RWPE1 (cell line): Measurements from ENCODE around the gene TTC31.

ENCODE experiments used
- CTCF ChIA-PET: fragments of 350-600 bp; sonication (Branson Sonifier 250); formaldehyde crosslinking; extraction: SDS; loops from one replicate; lab custom pipeline; 2021; lab: Yijun Ruan, JAX
- POLR2A ChIA-PET: fragments of 400-600 bp; formaldehyde crosslinking; extraction: SDS; loops from one replicate; lab custom pipeline; 2020; ENCODE audit warnings: antibody characterized with exemption; ENCODE audit not compliant: low non-redundant PET; lab: Yijun Ruan, JAX
- DNase-seq: peaks from one replicate; pipeline ENCODE4 v3.0.0; 2012; ENCODE audit warnings: low spot score
- H3K27ac ChIP-seq: fragments of 450-650 bp; 2 replicates; pipeline ENCODE4 v1.5.1; 2017
- TF ChIP-seq, protein P1 (sequence below): fragments of 450-650 bp; conservative IDR thresholded peaks from 2 replicates; pipeline ENCODE4 v1.5.1; 2017; ENCODE audit warnings: low read depth, mild to moderate bottlenecking

TTC31 gene

DNA sequence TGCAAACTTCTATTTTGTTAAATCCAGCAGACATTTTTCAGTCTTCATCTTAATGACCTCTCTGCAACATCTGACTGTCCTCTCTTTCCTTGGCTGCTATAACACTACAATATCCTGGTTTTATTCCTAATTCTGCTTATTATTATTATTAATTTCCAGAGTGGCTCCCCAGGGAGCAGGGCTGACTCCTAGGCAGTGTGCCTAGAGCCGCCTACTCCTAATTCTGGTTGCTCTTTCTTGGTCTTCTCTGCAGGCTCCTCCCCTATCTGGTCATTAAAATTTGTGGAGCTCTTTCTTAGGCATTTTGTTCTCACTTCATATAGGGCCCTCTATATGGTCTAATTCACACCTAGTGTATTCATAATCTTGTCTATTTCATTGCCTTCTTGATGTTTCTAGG lies 60.1 kb downstream of the TTC31 start:
- no peak overlapping the region for H3K27ac ChIP-seq
- DNase-seq: no peak
- ChIA-PET CTCF (no interaction called here), POLR2A (no interaction called here)
- TF ChIP-seq, protein P1, sequence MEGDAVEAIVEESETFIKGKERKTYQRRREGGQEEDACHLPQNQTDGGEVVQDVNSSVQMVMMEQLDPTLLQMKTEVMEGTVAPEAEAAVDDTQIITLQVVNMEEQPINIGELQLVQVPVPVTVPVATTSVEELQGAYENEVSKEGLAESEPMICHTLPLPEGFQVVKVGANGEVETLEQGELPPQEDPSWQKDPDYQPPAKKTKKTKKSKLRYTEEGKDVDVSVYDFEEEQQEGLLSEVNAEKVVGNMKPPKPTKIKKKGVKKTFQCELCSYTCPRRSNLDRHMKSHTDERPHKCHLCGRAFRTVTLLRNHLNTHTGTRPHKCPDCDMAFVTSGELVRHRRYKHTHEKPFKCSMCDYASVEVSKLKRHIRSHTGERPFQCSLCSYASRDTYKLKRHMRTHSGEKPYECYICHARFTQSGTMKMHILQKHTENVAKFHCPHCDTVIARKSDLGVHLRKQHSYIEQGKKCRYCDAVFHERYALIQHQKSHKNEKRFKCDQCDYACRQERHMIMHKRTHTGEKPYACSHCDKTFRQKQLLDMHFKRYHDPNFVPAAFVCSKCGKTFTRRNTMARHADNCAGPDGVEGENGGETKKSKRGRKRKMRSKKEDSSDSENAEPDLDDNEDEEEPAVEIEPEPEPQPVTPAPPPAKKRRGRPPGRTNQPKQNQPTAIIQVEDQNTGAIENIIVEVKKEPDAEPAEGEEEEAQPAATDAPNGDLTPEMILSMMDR: no peak
